ENCODE results near the gene CD52.

- TF ChIP-seq SP3 (tag by site-specific recombination; IDR thresholded peaks at IDR 0.05) (no peak), ZNF184 (tag by site-specific recombination; IDR thresholded peaks at IDR 0.05) (no peak)
These were observed 35.3 kb upstream of the CD52 start for GRCh38 chr1:26282401-26282918.

Data from HEK293 (cell line).